MM.1S (cell line): ENCODE measurements around the gene MRPL2.

Experiments used
- EZH2phosphoT487 ChIP-seq: fragments of 300-600 bp; sonication (generic); IDR thresholded peaks from 2 replicates; pipeline ENCODE4 v1.6.1; 2018; ENCODE audit warnings: antibody characterized with exemption, low read length
- TF ChIP-seq, protein P1 (sequence below): fragments of 300-600 bp; sonication (generic); IDR thresholded peaks from 2 replicates; pipeline ENCODE4 v1.5.1; 2016; ENCODE audit warnings: antibody characterized with exemption, low read length, mixed read lengths

DNA sequence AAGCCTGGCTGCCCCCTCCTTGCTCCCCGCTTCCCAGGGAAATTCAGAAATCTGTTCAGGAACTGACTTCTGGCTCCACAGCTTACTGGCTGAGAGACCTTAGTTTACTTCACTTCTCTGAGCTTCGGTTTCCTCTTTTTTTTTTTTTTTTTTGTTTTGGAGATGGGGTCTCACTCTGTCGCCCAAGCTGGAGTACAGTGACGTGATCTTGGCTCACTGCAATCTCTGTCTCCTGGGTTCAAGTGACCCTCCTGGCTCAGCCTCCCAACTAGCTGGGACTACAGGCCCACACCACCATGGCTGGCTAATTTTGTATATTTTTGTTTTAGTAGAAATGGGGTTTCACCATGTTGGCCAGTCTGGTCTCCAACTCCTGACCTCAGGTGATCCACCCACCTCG lies 31.8 kb upstream of the MRPL2 start:
- TF ChIP-seq, protein P1, sequence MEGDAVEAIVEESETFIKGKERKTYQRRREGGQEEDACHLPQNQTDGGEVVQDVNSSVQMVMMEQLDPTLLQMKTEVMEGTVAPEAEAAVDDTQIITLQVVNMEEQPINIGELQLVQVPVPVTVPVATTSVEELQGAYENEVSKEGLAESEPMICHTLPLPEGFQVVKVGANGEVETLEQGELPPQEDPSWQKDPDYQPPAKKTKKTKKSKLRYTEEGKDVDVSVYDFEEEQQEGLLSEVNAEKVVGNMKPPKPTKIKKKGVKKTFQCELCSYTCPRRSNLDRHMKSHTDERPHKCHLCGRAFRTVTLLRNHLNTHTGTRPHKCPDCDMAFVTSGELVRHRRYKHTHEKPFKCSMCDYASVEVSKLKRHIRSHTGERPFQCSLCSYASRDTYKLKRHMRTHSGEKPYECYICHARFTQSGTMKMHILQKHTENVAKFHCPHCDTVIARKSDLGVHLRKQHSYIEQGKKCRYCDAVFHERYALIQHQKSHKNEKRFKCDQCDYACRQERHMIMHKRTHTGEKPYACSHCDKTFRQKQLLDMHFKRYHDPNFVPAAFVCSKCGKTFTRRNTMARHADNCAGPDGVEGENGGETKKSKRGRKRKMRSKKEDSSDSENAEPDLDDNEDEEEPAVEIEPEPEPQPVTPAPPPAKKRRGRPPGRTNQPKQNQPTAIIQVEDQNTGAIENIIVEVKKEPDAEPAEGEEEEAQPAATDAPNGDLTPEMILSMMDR = no peak
- no peak for TF ChIP-seq EZH2phosphoT487
